Endothelial cell (in vitro differentiated cells): ENCODE measurements around the gene SGMS1. TPM values are rescaled to one million over a fixed set of nuclear protein-coding genes. Genes with fewer than 3 reads are reported as not detected.

Experiments
- DNase-seq: peaks from one replicate; pipeline ENCODE4 v3.0.0; 2021; ENCODE audit warnings: low spot score
- H3K27ac Mint-ChIP-seq: one replicate; pipeline ENCODE4 v1.8.0; 2021; ENCODE audit warnings: mixed read lengths, inconsistent platforms; ENCODE audit not compliant: unreplicated experiment
- H3K27me3 Mint-ChIP-seq: one replicate; pipeline ENCODE4 v1.8.0; 2021; ENCODE audit warnings: mild to moderate bottlenecking, moderate library complexity, mixed read lengths, inconsistent platforms; ENCODE audit not compliant: unreplicated experiment
- H3K36me3 Mint-ChIP-seq: one replicate; pipeline ENCODE4 v1.8.0; 2021; ENCODE audit warnings: mild to moderate bottlenecking, low read depth, mixed read lengths, inconsistent platforms; ENCODE audit not compliant: unreplicated experiment
- H3K4me1 Mint-ChIP-seq: one replicate; pipeline ENCODE4 v1.8.0; 2021; ENCODE audit warnings: mild to moderate bottlenecking, mixed read lengths, inconsistent platforms; ENCODE audit not compliant: unreplicated experiment
- H3K4me3 Mint-ChIP-seq: one replicate; pipeline ENCODE4 v1.8.0; 2021; ENCODE audit warnings: mild to moderate bottlenecking, mixed read lengths, inconsistent platforms; ENCODE audit not compliant: unreplicated experiment
- H3K9me3 Mint-ChIP-seq: one replicate; pipeline ENCODE4 v1.8.0; 2021; ENCODE audit warnings: mixed read lengths, inconsistent platforms; ENCODE audit not compliant: unreplicated experiment
- total RNA-seq: library from RNA; stranded (reverse); fragmentation: NEBNext Ultra II Directional; extraction: Animal tissue kit (Norgen Biotek cat#: 25700); gene quantifications from one replicate; pipeline ENCODE4 v1.2.1, GENCODE V29; 2021; ENCODE audit not compliant: unreplicated experiment
- TF ChIP-seq, protein P1 (sequence below): fragments of 200-600 bp; sonication (generic); IDR thresholded peaks from one replicate; pipeline ENCODE4 v1.5.0; 2021; ENCODE audit warnings: antibody characterized with exemption; ENCODE audit not compliant: unreplicated experiment

SGMS1 gene
- total RNA-seq, 1 donor from 2014 or later = 12.4 TPM

DNA sequence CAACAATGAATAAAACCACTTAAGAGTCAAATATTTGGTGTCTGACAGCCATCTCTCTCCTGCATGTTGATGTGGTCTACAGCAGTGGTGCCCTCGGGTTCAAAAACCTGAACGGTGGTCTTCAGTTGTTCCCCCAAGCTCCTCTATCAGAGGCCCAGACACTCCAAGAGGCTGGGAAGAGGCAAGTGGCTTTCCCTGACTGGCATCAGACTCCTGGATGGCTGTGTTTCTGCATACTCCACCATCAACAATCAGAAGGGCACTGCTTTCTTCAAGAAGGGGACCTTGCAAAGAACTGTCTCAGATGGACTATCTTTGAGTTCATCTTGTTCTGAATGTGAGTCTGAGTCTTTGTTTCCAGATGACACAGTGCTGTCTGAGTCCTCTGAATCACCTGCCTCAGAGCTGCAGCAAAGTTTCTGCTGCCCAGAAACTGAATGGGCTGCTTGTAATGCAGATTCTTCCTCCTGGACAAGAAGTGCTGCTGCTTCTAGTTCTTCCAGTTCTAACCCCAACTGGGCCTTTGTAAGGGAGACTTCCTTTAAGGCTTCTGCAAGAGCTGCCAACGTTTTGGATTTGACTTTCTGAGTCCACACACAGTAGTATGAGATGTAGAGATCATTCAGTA lies 5.9 kb upstream of the SGMS1 start:
- Mint-ChIP-seq H3K36me3 (no peaks in the 10 kb centered on the region), H3K27ac (no peak overlapping the region), H3K4me3 (no peak overlapping the region), H3K27me3 (no peaks in the 10 kb centered on the region), H3K4me1 (no peaks in the 10 kb centered on the region), H3K9me3 (no peaks in the 10 kb centered on the region)
- TF ChIP-seq, protein P1, sequence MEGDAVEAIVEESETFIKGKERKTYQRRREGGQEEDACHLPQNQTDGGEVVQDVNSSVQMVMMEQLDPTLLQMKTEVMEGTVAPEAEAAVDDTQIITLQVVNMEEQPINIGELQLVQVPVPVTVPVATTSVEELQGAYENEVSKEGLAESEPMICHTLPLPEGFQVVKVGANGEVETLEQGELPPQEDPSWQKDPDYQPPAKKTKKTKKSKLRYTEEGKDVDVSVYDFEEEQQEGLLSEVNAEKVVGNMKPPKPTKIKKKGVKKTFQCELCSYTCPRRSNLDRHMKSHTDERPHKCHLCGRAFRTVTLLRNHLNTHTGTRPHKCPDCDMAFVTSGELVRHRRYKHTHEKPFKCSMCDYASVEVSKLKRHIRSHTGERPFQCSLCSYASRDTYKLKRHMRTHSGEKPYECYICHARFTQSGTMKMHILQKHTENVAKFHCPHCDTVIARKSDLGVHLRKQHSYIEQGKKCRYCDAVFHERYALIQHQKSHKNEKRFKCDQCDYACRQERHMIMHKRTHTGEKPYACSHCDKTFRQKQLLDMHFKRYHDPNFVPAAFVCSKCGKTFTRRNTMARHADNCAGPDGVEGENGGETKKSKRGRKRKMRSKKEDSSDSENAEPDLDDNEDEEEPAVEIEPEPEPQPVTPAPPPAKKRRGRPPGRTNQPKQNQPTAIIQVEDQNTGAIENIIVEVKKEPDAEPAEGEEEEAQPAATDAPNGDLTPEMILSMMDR = no peak
- DNase-seq = no peak

DNA sequence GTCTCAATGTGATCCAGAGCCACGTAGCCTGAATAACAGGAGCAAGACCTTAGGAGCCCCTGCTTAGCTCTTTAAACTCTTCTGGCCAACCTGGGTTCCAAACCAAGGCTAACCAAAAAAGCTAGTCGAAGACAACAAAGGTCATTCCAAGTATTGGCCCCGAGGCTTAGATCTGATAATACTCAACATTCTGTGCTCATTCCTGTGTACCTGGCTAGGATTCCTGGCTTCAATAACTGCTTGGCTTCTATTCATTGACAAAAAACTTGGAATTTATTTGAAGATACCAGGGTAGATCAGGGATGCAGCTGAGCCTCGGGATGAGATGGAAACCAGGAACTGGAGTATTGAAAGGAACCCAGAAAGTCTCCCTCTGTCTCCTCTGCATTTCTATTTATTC lies 4.1 kb upstream of the SGMS1 start:
- H3K9me3 Mint-ChIP-seq = no peaks in the 10 kb centered on the region
- TF ChIP-seq, protein P1 = no peak
- no peaks in the 10 kb centered on the region for H3K36me3 Mint-ChIP-seq
- no peak overlapping the region for H3K27ac Mint-ChIP-seq
- peaks cover 4% of the 10 kb centered on the region for H3K27me3 Mint-ChIP-seq
- no peak overlapping the region for H3K4me3 Mint-ChIP-seq
- H3K4me1 Mint-ChIP-seq = no peaks in the 10 kb centered on the region
- DNase-seq = no peak

DNA sequence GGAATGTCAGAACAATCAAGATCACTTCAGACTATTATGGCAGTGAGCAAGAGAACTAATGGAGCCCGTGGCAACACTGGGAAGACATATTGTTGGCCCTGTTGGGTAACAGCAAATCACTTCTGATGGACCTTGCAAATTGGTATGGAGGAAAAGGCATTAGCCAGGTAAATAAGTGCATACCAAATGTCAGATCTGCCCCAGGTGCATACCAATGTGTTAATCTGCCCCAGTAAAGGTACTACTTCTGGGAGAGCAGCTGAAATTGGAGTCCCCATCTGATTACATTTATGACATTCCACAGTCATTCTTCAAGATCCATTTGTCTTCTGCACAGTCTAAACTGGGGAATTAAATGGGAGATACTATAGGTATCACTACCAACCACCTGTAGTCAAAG lies 3.7 kb upstream of the SGMS1 start:
- Mint-ChIP-seq H3K9me3 (no peaks in the 10 kb centered on the region), H3K27ac (no peak overlapping the region)

DNA sequence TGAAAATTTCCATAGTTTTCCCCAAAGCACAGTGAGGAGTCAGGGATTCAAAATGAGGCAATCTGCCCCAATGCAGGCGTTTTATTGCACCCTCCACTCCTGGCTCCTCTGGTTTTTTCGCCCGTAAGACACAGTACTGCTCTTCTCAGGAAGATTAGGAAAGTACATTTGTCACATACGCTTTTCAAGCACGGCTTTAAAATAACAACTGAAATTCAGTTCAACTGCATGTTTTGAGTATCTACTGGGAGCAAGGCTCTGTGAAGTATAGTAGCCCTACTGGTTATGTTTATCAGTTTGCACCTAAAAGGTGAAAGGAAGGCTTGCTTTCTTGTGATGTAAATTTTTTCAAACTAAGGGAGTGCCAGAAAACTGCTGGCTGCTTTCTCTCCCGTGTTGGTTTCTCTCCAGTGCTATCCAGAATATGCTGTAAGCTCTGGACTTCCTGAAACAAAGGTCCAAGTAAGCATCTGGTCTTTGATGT lies 1.9 kb upstream of the SGMS1 start:
- H3K27me3 Mint-ChIP-seq = peaks cover 13% of the 10 kb centered on the region
- H3K36me3 Mint-ChIP-seq = no peaks in the 10 kb centered on the region
- H3K27ac Mint-ChIP-seq = peak overlapping the region; percentile 96
- DNase-seq = no peak
- H3K9me3 Mint-ChIP-seq = no peaks in the 10 kb centered on the region
- H3K4me1 Mint-ChIP-seq = peaks cover 10% of the 10 kb centered on the region
- peak overlapping the region; percentile 92 for H3K4me3 Mint-ChIP-seq
- TF ChIP-seq, protein P1 = no peak

More for the DNA sequence above, 3.7 kb upstream of the SGMS1 start:
- TF ChIP-seq, protein P1 = no peak
- H3K4me1 Mint-ChIP-seq = peaks cover 3% of the 10 kb centered on the region
- no peak overlapping the region for H3K4me3 Mint-ChIP-seq
- no peak for DNase-seq
- H3K27me3 Mint-ChIP-seq = peaks cover 6% of the 10 kb centered on the region
- no peaks in the 10 kb centered on the region for H3K36me3 Mint-ChIP-seq

DNA sequence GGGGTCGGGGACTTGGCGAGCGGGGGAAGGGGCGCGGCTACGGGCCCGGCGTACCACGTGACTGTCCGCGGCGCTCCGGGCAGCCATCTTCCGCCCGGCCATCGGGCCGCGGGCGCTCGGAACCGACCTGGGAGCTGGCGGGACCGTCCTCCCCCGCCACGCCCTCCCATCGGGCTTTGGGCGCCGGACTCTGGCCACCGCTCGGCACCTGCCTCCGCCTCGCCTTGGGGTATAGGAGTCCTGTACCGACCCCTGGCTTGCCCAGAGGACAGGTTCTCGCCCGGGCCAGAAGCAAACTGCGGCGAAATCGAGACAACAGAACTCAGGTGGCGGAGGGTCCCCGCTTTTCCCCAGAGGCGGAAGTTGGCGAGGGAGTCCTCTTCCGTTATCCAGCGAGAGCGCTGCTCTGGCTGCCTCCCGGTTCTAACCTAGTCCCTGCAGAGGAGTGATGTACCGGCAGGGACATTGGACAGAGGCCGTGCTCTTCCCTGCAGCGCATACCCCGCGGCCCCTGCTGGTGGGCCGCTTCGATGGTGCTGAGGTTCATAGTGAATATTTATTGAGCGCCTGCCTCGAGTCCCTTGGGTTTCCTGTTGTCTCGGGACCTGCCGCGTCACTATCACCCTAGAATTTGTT lies 1.2 kb upstream of the SGMS1 start:
- Mint-ChIP-seq H3K4me1 (peaks cover 17% of the 10 kb centered on the region), H3K27ac (peak overlapping the region; percentile 96), H3K36me3 (no peaks in the 10 kb centered on the region), H3K4me3 (peak overlapping the region; percentile 92), H3K9me3 (no peaks in the 10 kb centered on the region), H3K27me3 (peaks cover 13% of the 10 kb centered on the region)
- TF ChIP-seq, protein P1 = peak; percentile 20
- DNase-seq = peak; percentile 66
